ENCODE data around the gene DNM2.
"Not testable (repeated sequence)": the region's sequence is repeated elsewhere in the genome, so short reads cannot be mapped to it uniquely, and the experiment has no call there.

Gene DNM2

GRCh38 chr19:10670876-10671804 lies 46.7 kb upstream of the DNM2 start:
- Histone ChIP-seq H3K27me3 (ENCODE audit: control insufficient read depth, low read length) (no peaks in the 10 kb centered on the region), H3K4me2 (ENCODE audit: low read length) (no peak overlapping the region), H3K9me2 (replicated peaks; ENCODE audit: control insufficient read depth, low read length) (no peaks in the 10 kb centered on the region), H4K20me1 (ENCODE audit: control insufficient read depth, insufficient read depth, low read depth, low read length) (peaks cover 25% of the 10 kb centered on the region), H3K79me2 (ENCODE audit: control insufficient read depth, low read length) (peaks cover 97% of the 10 kb centered on the region), H3K4me3 (ENCODE audit: low read length) (no peak overlapping the region), H3K4me1 (ENCODE audit: control insufficient read depth, low read length) (peaks cover 5% of the 10 kb centered on the region), H3F3A (ENCODE audit: control insufficient read depth, insufficient read depth) (peaks cover 9% of the 10 kb centered on the region), H3K9me3 (ENCODE audit: control insufficient read depth, insufficient read depth, low read length) (no peaks in the 10 kb centered on the region), H3K36me3 (ENCODE audit: control insufficient read depth, low read length) (peaks cover 89% of the 10 kb centered on the region), H3K27ac (ENCODE audit: low read depth, low read length) (no peak overlapping the region)
- TF ChIP-seq CTCF (IDR thresholded peaks at IDR 0.05; ENCODE audit: low read depth, low read length, poor library complexity, severe bottlenecking) (no peak), EZH2phosphoT487 (IDR thresholded peaks at IDR 0.05; ENCODE audit: borderline replicate concordance, low read length) (no peak)

DNA sequence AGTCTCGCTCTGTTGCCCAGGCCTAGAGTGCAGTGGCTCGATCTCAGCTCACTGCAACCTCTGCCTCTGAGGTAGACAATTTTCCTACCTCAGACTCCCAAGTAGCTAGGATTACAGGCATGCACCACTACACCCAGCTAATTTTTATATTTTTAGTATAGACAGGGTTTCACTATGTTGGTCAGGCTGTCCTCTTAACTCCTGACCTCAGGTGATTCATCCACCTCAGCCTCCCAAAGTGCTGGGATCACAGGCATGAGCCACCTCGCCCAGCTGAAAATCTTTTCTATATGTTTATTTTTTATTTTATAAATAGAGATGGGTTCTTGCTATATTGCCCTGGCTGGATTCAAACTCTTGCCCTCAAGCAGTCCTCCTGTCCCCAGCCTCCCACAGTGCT lies 46.0 kb upstream of the DNM2 start:
- peaks cover 17% of the 10 kb centered on the region for H4K20me1 ChIP-seq (ENCODE audit: control insufficient read depth, insufficient read depth, low read depth, low read length)
- H3K27me3 ChIP-seq (ENCODE audit: control insufficient read depth, low read length); H3K9me2 ChIP-seq (replicated peaks; ENCODE audit: control insufficient read depth, low read length); H3K9me3 ChIP-seq (ENCODE audit: control insufficient read depth, insufficient read depth, low read length); H3K4me2 ChIP-seq (ENCODE audit: low read length); H3K4me3 ChIP-seq (ENCODE audit: low read length); H3F3A ChIP-seq (ENCODE audit: control insufficient read depth, insufficient read depth); H3K27ac ChIP-seq (ENCODE audit: low read depth, low read length); H3K4me1 ChIP-seq (ENCODE audit: control insufficient read depth, low read length): not testable (repeated sequence)
- H3K79me2 ChIP-seq (ENCODE audit: control insufficient read depth, low read length) = peaks cover 92% of the 10 kb centered on the region
- peaks cover 85% of the 10 kb centered on the region for H3K36me3 ChIP-seq (ENCODE audit: control insufficient read depth, low read length)

GRCh38 chr19:10675214-10675613 lies 42.7 kb upstream of the DNM2 start:
- not testable (repeated sequence) for H3K4me1 ChIP-seq (ENCODE audit: control insufficient read depth, low read length); H3K27ac ChIP-seq (ENCODE audit: low read depth, low read length); H3K9me3 ChIP-seq (ENCODE audit: control insufficient read depth, insufficient read depth, low read length); H3K27me3 ChIP-seq (ENCODE audit: control insufficient read depth, low read length); H3K9me2 ChIP-seq (replicated peaks; ENCODE audit: control insufficient read depth, low read length); H3F3A ChIP-seq (ENCODE audit: control insufficient read depth, insufficient read depth); H3K4me2 ChIP-seq (ENCODE audit: low read length); H3K4me3 ChIP-seq (ENCODE audit: low read length)
- H4K20me1 ChIP-seq (ENCODE audit: control insufficient read depth, insufficient read depth, low read depth, low read length) = peaks cover 16% of the 10 kb centered on the region; the same call in 1 of the 2 replicates
- H3K36me3 ChIP-seq (ENCODE audit: control insufficient read depth, low read length) = peaks cover 90% of the 10 kb centered on the region
- peaks cover 90% of the 10 kb centered on the region for H3K79me2 ChIP-seq (ENCODE audit: control insufficient read depth, low read length)

- no peaks in the 10 kb centered on the region; the same call in 1 of the 2 replicates for H3F3A ChIP-seq (ENCODE audit: control insufficient read depth, insufficient read depth)
- H3K9me3 ChIP-seq (ENCODE audit: control insufficient read depth, insufficient read depth, low read length) = no peaks in the 10 kb centered on the region
- H3K4me2 ChIP-seq (ENCODE audit: low read length) = no peak overlapping the region
- no peaks in the 10 kb centered on the region for H3K9me2 ChIP-seq (replicated peaks; ENCODE audit: control insufficient read depth, low read length)
- peaks cover 94% of the 10 kb centered on the region for H3K36me3 ChIP-seq (ENCODE audit: control insufficient read depth, low read length)
- TF ChIP-seq EZH2phosphoT487 (IDR thresholded peaks at IDR 0.05; ENCODE audit: borderline replicate concordance, low read length) (no peak), CTCF (IDR thresholded peaks at IDR 0.05; ENCODE audit: low read depth, low read length, poor library complexity, severe bottlenecking) (no peak)
- H3K27me3 ChIP-seq (ENCODE audit: control insufficient read depth, low read length) = no peaks in the 10 kb centered on the region
- H3K27ac ChIP-seq (ENCODE audit: low read depth, low read length) = no peak overlapping the region
- H3K4me1 ChIP-seq (ENCODE audit: control insufficient read depth, low read length) = no peaks in the 10 kb centered on the region
- H3K4me3 ChIP-seq (ENCODE audit: low read length) = no peak overlapping the region
- peaks cover 89% of the 10 kb centered on the region for H3K79me2 ChIP-seq (ENCODE audit: control insufficient read depth, low read length)
- peaks cover 7% of the 10 kb centered on the region; the same call in 1 of the 2 replicates for H4K20me1 ChIP-seq (ENCODE audit: control insufficient read depth, insufficient read depth, low read depth, low read length)
These were observed 40.1 kb upstream of the DNM2 start for GRCh38 chr19:10677751-10678150.
